OCI-LY1 (cell line): ENCODE measurements around the gene MTPN.

Source experiments
- EZH2 ChIP-seq: fragments of 200-600 bp; sonication (generic), shearing (Covaris generic); IDR thresholded peaks from 2 replicates; pipeline ENCODE4 v1.8.0; 2017; ENCODE audit warnings: borderline replicate concordance, mixed run types, mild to moderate bottlenecking, antibody characterized with exemption, low read length, moderate library complexity, mixed read lengths
- TF ChIP-seq, protein P1 (sequence below): fragments of 200-600 bp; sonication (generic), shearing (Covaris generic); IDR thresholded peaks from 2 replicates; pipeline ENCODE4 v1.5.1; 2017; ENCODE audit warnings: mild to moderate bottlenecking, antibody characterized with exemption, low read length, moderate library complexity, mixed read lengths

GRCh38 chr7:135933509-135934188 lies 43.5 kb downstream of the MTPN start:
- TF ChIP-seq EZH2 = no peak
- TF ChIP-seq, protein P1, sequence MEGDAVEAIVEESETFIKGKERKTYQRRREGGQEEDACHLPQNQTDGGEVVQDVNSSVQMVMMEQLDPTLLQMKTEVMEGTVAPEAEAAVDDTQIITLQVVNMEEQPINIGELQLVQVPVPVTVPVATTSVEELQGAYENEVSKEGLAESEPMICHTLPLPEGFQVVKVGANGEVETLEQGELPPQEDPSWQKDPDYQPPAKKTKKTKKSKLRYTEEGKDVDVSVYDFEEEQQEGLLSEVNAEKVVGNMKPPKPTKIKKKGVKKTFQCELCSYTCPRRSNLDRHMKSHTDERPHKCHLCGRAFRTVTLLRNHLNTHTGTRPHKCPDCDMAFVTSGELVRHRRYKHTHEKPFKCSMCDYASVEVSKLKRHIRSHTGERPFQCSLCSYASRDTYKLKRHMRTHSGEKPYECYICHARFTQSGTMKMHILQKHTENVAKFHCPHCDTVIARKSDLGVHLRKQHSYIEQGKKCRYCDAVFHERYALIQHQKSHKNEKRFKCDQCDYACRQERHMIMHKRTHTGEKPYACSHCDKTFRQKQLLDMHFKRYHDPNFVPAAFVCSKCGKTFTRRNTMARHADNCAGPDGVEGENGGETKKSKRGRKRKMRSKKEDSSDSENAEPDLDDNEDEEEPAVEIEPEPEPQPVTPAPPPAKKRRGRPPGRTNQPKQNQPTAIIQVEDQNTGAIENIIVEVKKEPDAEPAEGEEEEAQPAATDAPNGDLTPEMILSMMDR = no peak
